ENCODE data around the gene ZSCAN21.

Gene ZSCAN21

GRCh38 chr7:100079024-100079560, 29.5 kb downstream of the ZSCAN21 start:
- no peak for DNase-seq

GRCh38 chr7:100080907-100081534, 31.4 kb downstream of the ZSCAN21 start:
- DNase-seq, result no peak

GRCh38 chr7:100081535-100082102, 32.0 kb downstream of the ZSCAN21 start, which contains the start of gene ZNF3:
TSS of gene ZNF3 (minus strand) at chr7:100081723. CDS start at chr7:100077357, 4,366 bp downstream.
- peak; percentile 97 for DNase-seq

GRCh38 chr7:100082978-100083377, 33.4 kb downstream of the ZSCAN21 start:
- DNase-seq, result no peak

GRCh38 chr7:100085515-100085914, 35.9 kb downstream of the ZSCAN21 start:
- DNase-seq, result peak; percentile 34

- no peak for DNase-seq
Observed at GRCh38 chr7:100087055-100087750, 37.6 kb downstream of the ZSCAN21 start.

GRCh38 chr7:100088095-100088620, 38.6 kb downstream of the ZSCAN21 start:
- no peak for DNase-seq

GRCh38 chr7:100088621-100089457, 39.3 kb downstream of the ZSCAN21 start, which contains the start of gene COPS6:
TSS of gene COPS6 (plus strand) at chr7:100088969. CDS start at chr7:100088991, 22 bp downstream.
- DNase-seq, result peak; percentile 45

- DNase-seq, result no peak
Observed at GRCh38 chr7:100089458-100090196, 40.1 kb downstream of the ZSCAN21 start.

GRCh38 chr7:100090527-100091410, 41.2 kb downstream of the ZSCAN21 start:
- DNase-seq, result no peak

- no peak for DNase-seq
Observed at GRCh38 chr7:100091411-100092181, 42.0 kb downstream of the ZSCAN21 start.

- DNase-seq, result no peak
Observed at GRCh38 chr7:100093054-100093453, 43.5 kb downstream of the ZSCAN21 start.

GRCh38 chr7:100093498-100093897, 43.9 kb downstream of the ZSCAN21 start:
- DNase-seq, result no peak

- DNase-seq, result no peak
Observed at GRCh38 chr7:100093925-100094486, 44.4 kb downstream of the ZSCAN21 start.

GRCh38 chr7:100095289-100095688, 45.7 kb downstream of the ZSCAN21 start:
- no peak for DNase-seq

GRCh38 chr7:100095704-100096103, 46.1 kb downstream of the ZSCAN21 start:
- DNase-seq, result no peak

- DNase-seq, result no peak
Observed at GRCh38 chr7:100098913-100099312, 49.3 kb downstream of the ZSCAN21 start.

GRCh38 chr7:100099452-100099851, 49.9 kb downstream of the ZSCAN21 start:
- no peak for DNase-seq

- peak; percentile 80 for DNase-seq
Observed at GRCh38 chr7:100100420-100101015, 50.9 kb downstream of the ZSCAN21 start.

Measured in GF-D8 (cell line).